Stimulated activated CD4-positive, alpha-beta T cell treated with anti-CD3 and anti-CD28 coated beads, TNF-alpha, amount 100 ng/mL, for 1 hour (primary cell): Measurements from ENCODE around the gene C1orf115.
"Not testable (repeated sequence)": the region's sequence is repeated elsewhere in the genome, so short reads cannot be mapped to it uniquely, and the experiment has no call there.

Source experiments
- DNase-seq, 3 donors: peaks; one replicate each; pipeline ENCODE4 v3.0.0-alpha.2; 2020; ENCODE audit warnings: low read depth in 3 of 3, low spot score in 1 of 3

Gene C1orf115, protein sequence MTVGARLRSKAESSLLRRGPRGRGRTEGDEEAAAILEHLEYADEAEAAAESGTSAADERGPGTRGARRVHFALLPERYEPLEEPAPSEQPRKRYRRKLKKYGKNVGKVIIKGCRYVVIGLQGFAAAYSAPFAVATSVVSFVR

DNA sequence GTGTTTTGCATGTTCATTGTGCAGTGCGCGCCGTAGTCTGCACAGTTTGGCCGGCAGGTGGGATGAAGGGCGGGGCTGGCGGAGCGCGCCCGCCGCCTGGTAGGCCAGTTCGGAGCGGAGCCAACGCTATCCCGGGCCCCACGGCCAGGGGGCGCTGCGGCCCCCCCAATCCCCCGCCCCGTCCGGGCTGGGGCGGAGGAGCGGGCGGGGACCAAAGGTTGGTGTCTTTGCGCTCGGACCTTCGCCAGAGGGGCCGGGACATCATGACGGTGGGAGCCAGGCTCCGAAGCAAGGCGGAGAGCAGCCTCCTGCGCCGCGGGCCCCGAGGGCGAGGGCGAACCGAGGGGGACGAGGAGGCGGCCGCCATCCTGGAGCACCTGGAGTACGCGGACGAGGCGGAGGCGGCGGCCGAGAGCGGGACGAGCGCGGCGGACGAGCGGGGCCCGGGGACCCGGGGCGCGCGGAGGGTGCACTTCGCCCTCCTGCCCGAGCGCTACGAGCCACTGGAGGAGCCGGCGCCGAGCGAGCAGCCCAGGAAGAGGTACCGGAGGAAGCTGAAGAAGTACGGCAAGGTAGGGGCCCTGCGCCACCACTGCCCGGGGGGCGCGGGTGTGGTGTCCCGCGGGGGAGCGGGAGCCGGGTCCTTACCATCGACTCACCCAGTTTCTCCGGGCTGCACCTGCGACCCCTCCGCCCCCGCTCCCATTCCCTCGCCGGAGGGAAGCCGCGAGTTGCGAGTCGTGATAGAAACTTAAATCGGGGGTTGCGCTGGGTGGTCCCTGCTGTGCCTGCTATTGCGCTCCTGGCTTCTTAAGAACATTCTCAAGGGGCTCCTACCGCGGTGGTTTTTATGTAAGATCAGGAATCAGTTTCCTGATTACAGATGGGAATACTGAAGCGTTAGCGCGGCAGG lies at the start of gene C1orf115:
Gene C1orf115 (plus strand): TSS at position 224 of the 913 bp plus-strand sequence. CDS start 40 bp downstream, at position 264.
- DNase-seq = peak; percentile 8 to 74 (median 48)

DNA sequence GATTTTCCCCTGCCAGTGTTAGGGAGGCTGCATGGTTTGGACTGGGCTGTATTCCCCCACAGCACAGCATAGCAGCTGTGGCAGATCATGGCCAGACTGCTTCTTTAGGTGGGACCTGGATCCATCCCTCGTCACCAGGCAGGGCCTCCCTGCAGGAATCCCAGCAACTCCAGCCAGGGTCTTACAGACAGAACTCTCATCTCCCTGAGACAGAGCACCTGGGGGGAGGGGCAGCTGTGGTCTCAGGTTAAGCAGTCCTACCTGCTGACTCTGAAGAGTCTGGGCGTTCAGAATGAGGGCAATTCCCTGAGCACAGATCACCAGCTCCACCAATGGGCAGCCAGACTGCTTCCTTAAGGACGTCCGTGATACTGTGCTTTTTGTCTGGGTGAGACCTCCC lies 47.9 kb upstream of the C1orf115 start:
- no peak for DNase-seq

DNA sequence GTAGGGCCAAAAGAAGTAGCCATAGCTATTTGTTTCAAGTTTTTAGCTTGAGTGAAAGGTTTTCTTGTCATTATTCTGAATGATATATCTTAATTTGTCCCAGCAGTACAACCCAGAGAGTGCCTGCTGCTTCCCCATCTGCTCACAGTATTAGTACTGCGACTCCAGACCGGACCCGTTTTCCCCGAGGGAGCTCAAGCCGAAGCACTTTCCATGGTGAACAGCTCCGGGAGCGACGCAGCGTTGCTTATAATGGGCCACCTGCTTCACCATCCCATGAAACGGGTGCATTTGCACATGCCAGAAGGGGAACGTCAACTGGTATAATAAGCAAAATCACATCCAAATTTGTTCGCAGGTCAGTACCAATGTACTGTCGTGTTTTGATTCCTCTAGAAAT lies 37.2 kb upstream of the C1orf115 start:
- DNase-seq = no peak

DNA sequence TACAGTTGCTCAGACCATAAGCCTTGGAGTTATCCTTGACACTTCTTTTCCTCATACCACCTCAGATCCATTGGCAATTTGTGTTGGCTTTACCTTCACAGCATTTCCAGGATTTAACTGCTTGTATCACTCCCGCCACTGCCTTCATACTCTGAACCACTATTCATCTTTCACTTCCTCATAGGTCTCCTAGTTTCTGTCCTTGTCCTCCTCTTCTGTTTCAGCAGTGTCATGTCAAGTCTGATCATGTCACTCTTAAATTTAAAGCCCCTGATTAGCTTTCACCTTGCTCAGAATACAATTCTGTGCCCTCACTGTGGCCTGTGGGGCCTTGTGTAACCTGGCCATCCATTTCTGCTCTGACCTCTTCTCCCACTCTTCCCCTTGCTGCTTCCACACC lies 34.7 kb upstream of the C1orf115 start:
- no peak for DNase-seq

DNA sequence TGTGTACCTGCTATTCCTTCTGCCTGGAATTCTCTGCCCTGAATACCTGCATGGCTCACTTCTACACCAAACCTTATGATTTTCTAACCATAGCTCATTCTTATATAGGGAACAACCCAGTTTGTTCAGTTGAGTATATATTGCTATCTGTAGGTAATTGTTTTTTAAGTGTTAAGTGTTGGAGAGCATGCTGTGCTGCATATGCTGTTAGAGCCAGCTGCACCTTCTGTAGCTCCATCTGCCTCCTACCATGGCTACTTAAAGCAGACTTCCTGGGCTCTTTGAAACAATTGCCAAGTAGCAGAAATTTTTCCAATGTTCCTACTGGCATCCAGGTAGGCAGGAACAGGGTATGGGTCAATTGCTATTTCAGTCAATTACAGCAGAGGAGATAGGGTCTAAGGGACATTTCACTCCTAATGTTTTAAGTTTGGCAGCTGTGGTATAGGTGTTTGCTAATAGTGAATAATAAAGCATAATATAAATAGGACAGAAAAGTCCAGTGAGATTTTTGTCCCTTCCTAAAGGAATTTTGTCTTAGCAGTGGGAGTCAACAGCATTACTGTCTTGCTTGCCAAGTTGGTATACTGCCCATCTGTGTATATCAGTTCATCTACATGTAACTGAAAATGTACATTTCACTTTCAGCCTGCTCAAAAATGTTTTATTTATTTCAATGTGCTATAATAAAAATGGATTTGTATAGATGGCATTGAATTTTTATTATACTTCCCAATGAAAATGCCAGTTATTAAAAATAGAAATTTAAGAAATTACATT lies 34.0 kb upstream of the C1orf115 start:
- DNase-seq = no peak

DNA sequence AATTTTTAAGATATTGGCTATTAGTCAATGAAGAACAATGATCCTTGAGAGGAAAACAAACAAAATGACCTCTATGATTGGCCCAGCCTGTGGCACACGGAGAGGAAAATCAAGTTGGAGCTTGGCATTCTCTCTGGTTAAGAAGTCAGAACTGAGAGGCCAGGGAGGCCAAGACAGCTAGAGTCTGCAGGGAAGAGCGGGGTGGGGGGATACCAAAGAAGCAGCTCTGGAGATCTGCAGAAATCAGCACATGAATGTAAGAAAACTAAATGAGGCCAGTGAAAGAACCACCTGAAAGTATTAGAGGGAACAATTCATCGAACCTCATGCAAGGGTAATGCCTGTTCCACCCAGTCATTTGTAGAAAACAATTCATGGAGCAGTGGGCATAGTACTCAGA lies 23.8 kb upstream of the C1orf115 start:
- DNase-seq = no peak

DNA sequence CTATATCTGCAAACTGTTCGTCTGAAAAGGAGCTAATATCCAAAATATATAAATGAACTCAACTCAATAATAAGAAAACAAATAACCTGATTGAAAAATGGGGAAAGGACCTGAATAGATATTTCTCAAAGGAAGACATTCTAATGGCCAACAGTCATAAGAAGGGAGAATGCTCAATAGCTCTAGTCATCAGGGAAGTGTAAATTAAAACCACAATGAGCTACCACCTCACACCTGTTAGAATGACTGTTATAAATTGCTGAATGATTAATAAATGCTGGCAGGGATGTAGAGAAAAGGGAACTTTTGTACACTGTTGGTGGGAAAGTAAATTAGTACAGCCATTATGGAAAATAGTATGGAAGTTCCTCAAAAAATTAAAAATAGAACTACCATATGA lies 21.2 kb upstream of the C1orf115 start:
- no peak for DNase-seq

DNA sequence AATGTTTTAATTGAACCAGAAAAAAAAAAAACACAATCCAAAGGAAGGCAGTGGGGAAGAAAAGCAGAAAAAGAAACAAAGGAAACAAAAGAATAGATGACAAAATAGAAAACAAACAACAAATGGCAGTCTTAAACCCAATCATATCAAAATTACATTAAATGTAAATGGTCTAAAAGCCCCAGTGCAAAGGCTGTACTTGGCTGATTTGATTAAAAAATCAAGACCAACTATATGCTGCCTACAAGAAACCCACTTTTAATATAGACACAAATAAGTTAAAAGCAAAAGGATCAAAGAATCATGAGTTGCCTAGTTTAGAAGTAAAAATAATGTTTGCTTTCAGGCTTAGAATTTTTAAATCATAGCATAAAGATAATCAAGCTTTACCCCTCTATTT lies 19.8 kb upstream of the C1orf115 start:
- DNase-seq = no peak

DNA sequence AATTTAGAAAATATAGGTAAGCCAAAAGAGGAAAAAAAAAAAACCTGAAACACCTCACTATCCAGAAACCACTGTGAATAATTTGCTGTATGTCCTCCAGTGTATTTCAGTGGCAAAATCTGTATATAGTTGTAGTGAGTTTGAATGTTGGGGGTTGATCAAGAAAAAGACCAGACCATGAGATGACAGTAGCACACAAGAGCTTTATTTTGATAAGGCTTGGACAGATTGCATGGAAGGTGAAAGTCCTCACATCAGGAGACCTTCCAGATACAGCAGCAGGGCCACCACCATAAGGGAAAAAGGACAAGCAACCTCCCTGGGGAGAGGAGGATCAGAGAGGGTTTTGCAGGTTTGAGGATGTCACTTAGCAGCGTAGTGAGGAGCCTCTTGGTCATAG lies 16.2 kb upstream of the C1orf115 start:
- no peak for DNase-seq

DNA sequence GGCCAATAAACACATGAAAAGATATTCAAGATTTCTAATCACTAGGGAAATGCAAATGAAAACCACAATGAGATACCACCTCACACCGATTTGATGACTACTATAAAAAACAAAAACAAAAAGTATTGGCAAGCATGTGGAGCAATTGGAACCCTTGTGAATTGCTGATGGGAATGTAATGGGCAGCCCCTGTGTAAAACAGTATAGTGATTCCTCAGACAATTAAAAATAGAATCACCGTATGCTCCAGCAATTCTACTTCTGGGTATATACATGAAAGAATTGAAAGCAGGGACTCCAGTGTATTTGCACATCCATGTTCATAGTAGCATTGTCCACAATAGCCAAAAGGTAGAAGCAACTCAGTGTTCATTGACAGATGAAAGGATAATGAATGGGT lies 12.9 kb upstream of the C1orf115 start:
- DNase-seq = no peak

DNA sequence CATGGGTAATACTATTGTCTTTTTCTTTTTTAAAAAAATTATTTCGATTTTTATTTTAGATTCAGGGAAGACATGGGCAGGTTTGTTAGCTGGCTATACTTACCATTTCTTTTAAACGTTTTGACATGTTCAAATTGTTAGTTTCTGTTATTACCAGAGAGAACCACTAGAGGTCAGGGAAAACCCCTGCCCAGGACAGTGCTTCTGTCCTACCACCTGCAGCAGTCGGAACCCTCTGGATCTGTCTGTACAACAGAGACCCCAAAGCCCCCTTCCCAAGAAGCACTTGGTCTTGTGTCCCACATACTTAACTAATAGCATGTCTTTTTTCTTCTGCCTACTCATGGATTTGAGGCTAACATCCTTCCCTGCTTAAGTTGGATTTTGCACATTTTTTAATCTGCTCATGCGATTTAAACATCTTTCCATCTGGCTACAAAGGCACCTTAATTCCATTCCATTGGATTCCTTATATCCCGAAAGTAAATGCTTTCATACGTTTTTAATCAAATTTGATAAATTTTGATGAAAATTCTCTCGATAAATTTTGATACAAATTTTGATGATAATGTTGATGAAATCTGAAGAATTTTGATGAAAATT lies 10.0 kb upstream of the C1orf115 start:
- no peak for DNase-seq

DNA sequence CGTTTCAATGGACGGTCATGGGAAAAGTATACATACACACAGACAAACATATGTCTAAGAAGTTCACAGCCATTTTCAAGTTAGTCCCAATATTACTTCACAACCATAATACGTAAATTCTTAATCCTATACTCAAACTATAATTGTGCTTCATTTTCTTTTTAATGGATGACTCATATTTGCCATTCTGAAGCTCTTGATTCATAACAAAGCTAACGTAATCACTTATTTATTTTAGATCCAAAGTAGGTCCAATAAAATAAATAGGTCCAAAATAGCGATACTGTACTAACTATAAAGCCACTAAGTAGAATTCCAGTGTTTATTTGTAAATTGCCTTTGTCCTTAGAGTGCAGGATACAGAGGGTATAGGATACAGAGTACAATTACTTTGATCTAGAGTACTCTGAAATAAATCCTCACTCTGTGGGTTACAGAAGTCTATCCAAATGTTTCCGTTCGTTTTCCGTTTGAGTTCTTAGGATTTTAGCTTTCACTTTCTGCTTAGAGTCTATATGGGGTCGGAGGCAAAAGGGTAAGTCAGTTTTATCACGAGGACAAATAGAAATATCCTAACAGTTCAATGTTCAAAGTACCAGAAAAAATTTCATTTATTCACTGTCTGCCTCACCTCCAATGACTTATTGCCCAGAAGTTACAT lies 8.8 kb upstream of the C1orf115 start:
- DNase-seq = no peak

DNA sequence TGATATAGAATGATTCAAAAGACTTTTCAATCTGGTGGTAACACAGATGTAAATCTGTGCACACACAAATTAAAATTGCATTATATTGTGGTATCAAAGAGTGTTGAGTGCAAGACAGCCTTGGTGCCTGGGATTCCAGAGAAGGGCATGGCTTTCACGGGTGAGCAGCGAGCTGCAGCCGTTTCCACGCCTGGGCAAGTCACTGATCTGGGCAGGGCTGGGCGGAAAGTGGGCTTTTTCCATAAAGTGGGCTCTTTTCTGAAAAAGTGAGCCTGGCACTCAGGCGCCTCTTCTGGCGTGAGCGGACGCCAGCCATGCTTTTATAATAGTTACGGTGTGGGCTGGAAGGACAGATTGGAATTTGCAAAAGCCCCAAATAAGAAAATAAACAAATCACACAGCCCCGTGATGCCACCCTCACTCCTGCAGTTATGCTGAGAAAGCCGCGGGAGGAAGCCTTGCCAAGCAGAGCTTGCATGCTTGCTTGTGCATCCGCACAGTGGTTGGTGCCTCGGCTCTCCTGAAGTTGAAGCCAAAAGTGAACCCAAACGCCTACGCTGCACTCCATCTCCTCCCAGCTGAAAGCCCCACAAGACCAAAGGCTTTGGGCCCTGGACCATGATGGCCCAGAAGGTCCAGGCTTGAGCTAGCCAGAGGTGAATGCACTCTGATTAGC lies 7.1 kb upstream of the C1orf115 start:
- no peak for DNase-seq

DNA sequence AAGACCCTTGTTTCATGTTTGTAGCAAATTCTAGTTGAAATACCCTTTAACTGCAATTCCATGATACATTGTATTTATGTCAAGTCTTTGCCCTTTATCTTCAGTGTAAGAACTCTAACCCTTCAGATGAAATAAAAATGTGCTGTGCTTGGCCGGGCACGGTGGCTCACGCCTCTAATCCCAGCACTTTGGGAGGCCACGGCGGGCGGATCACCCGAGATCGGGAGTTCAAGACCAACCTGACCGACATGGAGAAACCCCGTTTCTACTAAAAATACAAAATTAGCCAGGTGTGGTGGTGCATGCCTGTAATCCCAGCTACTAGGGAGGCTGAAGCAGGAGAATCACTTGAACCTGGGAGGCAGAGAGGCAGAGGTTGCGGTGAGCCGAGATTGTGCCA lies 6.4 kb upstream of the C1orf115 start:
- DNase-seq = not testable (repeated sequence)

DNA sequence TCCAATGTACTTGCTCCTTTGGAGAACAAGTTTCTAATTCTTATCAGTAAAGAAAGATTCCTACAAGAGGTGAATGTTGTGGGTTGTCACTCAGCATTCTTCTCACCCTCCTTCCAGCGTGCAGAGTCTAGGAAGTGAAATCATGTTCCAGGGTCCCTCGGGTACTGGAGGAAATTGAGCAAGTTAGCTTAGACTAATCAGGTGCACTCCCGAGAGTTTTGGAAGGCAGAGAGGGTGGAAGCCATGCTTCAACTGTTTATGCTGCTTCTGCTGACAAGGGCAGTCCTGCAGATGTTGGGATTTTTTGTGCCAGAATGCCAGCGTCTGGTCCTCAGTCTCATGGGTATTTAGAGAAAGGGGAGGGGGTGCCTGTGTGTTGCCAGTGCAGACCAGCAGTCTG lies 5.3 kb upstream of the C1orf115 start:
- no peak for DNase-seq

DNA sequence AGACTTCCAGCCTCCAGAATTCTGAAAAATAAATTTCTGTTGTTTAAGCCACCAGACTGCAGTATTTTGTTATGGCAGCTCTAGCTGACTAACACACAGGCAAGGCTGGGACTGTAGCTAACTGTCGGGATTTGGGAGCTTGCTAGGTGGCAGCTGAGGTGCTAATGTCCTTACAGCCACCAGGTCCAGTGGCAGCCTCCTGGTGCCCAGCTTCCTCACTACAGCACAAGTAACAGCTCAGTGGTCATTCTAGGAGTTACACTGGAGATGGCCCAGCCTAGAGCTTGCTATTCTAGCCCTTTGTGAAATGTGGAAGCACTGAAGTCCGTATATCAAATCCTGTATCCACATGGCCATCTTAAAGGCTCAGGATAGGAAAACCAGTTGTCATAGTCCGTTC lies 4.3 kb upstream of the C1orf115 start:
- no peak for DNase-seq

DNA sequence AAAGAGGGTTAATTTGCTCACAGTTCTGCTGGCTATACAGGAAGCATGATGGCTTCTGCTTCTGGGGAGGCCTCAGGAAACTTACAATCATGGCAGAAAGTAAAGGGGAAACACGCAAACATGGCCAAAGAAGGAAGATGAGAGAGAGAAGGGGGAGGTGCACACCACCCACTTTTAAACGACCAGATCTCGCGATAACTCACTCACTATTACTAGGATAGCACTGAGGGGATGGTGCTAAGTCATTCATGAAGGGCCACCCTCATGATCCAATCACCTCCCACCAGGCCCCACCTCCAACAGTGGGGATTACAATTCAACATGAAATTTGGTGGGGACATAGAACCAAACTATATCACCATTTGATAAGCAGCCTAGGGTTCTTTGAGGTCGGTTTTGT lies 2.4 kb upstream of the C1orf115 start:
- no peak for DNase-seq

DNA sequence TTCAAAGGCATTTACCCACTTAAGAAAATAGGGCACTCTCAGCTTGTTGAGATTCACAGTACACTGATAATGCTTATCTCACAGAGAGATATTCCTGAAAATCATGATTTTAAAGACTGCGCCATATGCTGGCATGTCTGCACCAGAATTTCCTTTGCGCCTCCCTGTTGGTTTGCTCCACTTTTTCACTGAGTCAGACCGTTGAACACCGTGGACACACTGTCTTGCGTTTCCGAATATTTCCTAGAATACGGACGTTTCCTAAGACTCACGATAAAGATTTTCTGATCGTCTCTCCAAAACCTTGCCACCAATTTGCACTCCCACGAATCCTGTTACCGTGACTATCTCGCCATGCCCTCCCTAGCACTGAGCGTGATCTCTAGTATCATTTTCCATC lies 497 bp upstream of the C1orf115 start:
- no peak for DNase-seq

DNA sequence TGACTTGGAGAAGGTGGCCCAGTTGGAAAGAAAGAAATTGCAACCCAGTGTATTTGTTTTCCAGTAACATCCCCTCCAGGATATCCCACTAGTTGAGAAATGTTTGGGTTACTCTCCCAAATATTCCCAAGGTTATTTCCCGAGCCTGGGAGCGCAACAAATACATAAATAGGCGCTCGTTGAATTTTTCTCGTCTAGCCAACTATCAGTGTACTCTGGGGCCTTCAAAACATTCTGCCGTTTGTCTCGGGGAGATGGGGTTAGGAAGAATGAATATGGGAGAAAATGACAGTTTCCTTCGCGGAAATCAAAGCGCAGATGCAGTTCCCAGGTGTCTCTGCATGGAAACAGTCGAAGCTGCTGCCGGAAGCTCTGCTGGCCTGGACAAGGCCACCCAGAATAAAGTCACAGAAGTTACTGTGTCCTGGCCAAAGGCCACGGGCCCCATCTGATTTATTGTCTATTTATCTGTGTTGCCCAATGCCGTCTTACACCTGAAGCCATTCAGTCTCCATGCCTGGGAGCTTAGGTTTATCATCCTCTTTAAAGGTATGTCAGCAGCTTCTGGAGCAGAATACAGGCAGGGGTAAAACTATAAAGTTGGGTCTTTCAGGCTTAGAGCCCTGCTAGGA lies 1.0 kb downstream of the C1orf115 start:
- no peak for DNase-seq
